H9 (cell line): Measurements from ENCODE around the gene TTLL3. TPM values are rescaled to one million over a fixed set of nuclear protein-coding genes. Genes with fewer than 3 reads are reported as not detected.

Experiments used
- DNase-seq: peaks from one replicate; pipeline ENCODE4 v3.0.0-alpha.2; 2017
- H2AFZ ChIP-seq: one replicate; pipeline ENCODE4 v1.6.1; 2013; ENCODE audit warnings: mild to moderate bottlenecking, low read length, control low read depth, moderate library complexity
- H2AK5ac ChIP-seq: 2 replicates; pipeline ENCODE4 v1.6.1; 2013; ENCODE audit warnings: low read length, control low read depth, mixed read lengths; ENCODE audit not compliant: insufficient read length
- H2BK120ac ChIP-seq: one replicate; pipeline ENCODE4 v1.6.1; 2013; ENCODE audit warnings: low read depth, mild to moderate bottlenecking, low read length, control low read depth, inconsistent platforms; ENCODE audit not compliant: poor library complexity, severe bottlenecking
- H2BK12ac ChIP-seq: 2 replicates; pipeline ENCODE4 v1.6.1; 2013; ENCODE audit warnings: low read length, control low read depth, mixed read lengths, low read depth; ENCODE audit not compliant: insufficient read length
- H2BK15ac ChIP-seq: 2 replicates; pipeline ENCODE4 v1.6.1; 2013; ENCODE audit warnings: low read depth, low read length, control low read depth
- H2BK20ac ChIP-seq: one replicate; pipeline ENCODE4 v1.6.1; 2013; ENCODE audit warnings: low read depth, mild to moderate bottlenecking, low read length, control low read depth, inconsistent platforms; ENCODE audit not compliant: poor library complexity, severe bottlenecking
- H2BK5ac ChIP-seq: 2 replicates; pipeline ENCODE4 v1.6.1; 2013; ENCODE audit warnings: low read length, control low read depth, mixed read lengths; ENCODE audit not compliant: insufficient read length
- H3K14ac ChIP-seq: 2 replicates; pipeline ENCODE4 v1.6.1; 2013; ENCODE audit warnings: low read length, control low read depth; ENCODE audit not compliant: insufficient read depth
- H3K18ac ChIP-seq: 2 replicates; pipeline ENCODE4 v1.6.1; 2013; ENCODE audit warnings: low read depth, mild to moderate bottlenecking, mixed read lengths, low read length, control low read depth; ENCODE audit not compliant: insufficient read length
- H3K23ac ChIP-seq: 2 replicates; pipeline ENCODE4 v1.6.1; 2013; ENCODE audit warnings: low read length, control low read depth, mixed read lengths, low read depth; ENCODE audit not compliant: insufficient read length
- H3K23me2 ChIP-seq: 2 replicates; pipeline ENCODE4 v1.6.1; 2013; ENCODE audit warnings: low read depth, mild to moderate bottlenecking, mixed read lengths, low read length, control low read depth; ENCODE audit not compliant: insufficient read length, poor library complexity, severe bottlenecking
- H3K27ac ChIP-seq: 2 replicates; pipeline ENCODE4 v1.5.1; 2013; ENCODE audit warnings: low read length, control low read depth, mixed read lengths, low read depth; ENCODE audit not compliant: insufficient read length
- H3K27me3 ChIP-seq: 2 replicates; pipeline ENCODE4 v1.6.1; 2013; ENCODE audit warnings: low read length, control low read depth, inconsistent platforms; ENCODE audit not compliant: insufficient read depth
- H3K4ac ChIP-seq: 2 replicates; pipeline ENCODE4 v1.6.1; 2013; ENCODE audit warnings: low read depth, mild to moderate bottlenecking, control low read depth, inconsistent platforms, low read length, moderate library complexity
- H3K4me1 ChIP-seq: 2 replicates; pipeline ENCODE4 v1.6.1; 2013; ENCODE audit warnings: low read length, control low read depth, inconsistent platforms; ENCODE audit not compliant: insufficient read depth
- H3K4me2 ChIP-seq: 2 replicates; pipeline ENCODE4 v1.6.1; 2013; ENCODE audit warnings: low read length, control low read depth, mixed read lengths; ENCODE audit not compliant: insufficient read length, insufficient read depth
- H3K56ac ChIP-seq: 2 replicates; pipeline ENCODE4 v1.6.1; 2013; ENCODE audit warnings: low read depth, mild to moderate bottlenecking, mixed read lengths, low read length, control low read depth; ENCODE audit not compliant: insufficient read length
- H3K79me1 ChIP-seq: 2 replicates; pipeline ENCODE4 v1.6.1; 2013; ENCODE audit warnings: low read depth, mild to moderate bottlenecking, moderate library complexity, low read length, control low read depth, inconsistent platforms; ENCODE audit not compliant: insufficient read depth, poor library complexity, severe bottlenecking
- H3K79me2 ChIP-seq: 2 replicates; pipeline ENCODE4 v1.6.1; 2013; ENCODE audit warnings: low read length, control low read depth, inconsistent platforms; ENCODE audit not compliant: insufficient read depth
- H3K9ac ChIP-seq: 2 replicates; pipeline ENCODE4 v1.6.1; 2013; ENCODE audit warnings: low read length, control low read depth, mixed read lengths; ENCODE audit not compliant: insufficient read length; ENCODE audit errors: extremely low read depth
- H3K9me3 ChIP-seq: one replicate; pipeline ENCODE4 v1.6.1; 2013; ENCODE audit warnings: low read depth, low read length, inconsistent platforms; ENCODE audit not compliant: control insufficient read depth
- H3T11ph ChIP-seq: one replicate; pipeline ENCODE4 v1.6.1; 2013; ENCODE audit warnings: mild to moderate bottlenecking, low read length, control low read depth, inconsistent platforms
- H4K20me1 ChIP-seq: one replicate; pipeline ENCODE4 v1.6.1; 2013; ENCODE audit not compliant: control insufficient read depth, insufficient read length, insufficient read depth
- H4K5ac ChIP-seq: 2 replicates; pipeline ENCODE4 v1.6.1; 2013; ENCODE audit warnings: low read depth, mild to moderate bottlenecking, mixed read lengths, low read length, control low read depth; ENCODE audit not compliant: insufficient read length
- H4K8ac ChIP-seq: replicated peaks from 2 replicates; pipeline ENCODE4 v1.6.1; 2013; ENCODE audit warnings: low read length, control low read depth, mixed read lengths, low read depth; ENCODE audit not compliant: insufficient read length
- H4K91ac ChIP-seq: 2 replicates; pipeline ENCODE4 v1.6.1; 2013; ENCODE audit warnings: low read depth, mild to moderate bottlenecking, moderate library complexity, mixed read lengths, low read length, control low read depth; ENCODE audit not compliant: insufficient read length
- H3K27ac Mint-ChIP-seq, 3 experiments: 2 replicates in 2 of 3; 3 replicates in 1 of 3; pipeline ENCODE4 v1.8.0; 2020 to 2021; ENCODE audit warnings: mixed read lengths in 3 of 3, mild to moderate bottlenecking in 1 of 3, moderate library complexity in 1 of 3
- H3K27me3 Mint-ChIP-seq: 2 replicates; pipeline ENCODE4 v1.8.0; 2021; ENCODE audit warnings: low read depth, mild to moderate bottlenecking, moderate library complexity, mixed read lengths
- H3K36me3 Mint-ChIP-seq, 3 experiments: 2 replicates in 2 of 3; 3 replicates in 1 of 3; pipeline ENCODE4 v1.8.0; 2020 to 2021; ENCODE audit warnings: low read depth in 3 of 3, mixed read lengths in 3 of 3; ENCODE audit not compliant: insufficient read depth in 1 of 3
- H3K4me1 Mint-ChIP-seq, 2 experiments: 2 replicates each; pipeline ENCODE4 v1.8.0; 2020; ENCODE audit warnings: mixed read lengths in 2 of 2
- H3K4me3 Mint-ChIP-seq, 2 experiments: 2 replicates in 1 of 2; 3 replicates in 1 of 2; pipeline ENCODE4 v1.8.0; 2020 to 2021; ENCODE audit warnings: mild to moderate bottlenecking in 2 of 2, mixed read lengths in 2 of 2, moderate library complexity in 1 of 2
- H3K9me3 Mint-ChIP-seq, 2 experiments: 2 replicates in 1 of 2; 3 replicates in 1 of 2; pipeline ENCODE4 v1.8.0; 2020; ENCODE audit warnings: mild to moderate bottlenecking in 2 of 2, mixed read lengths in 2 of 2, moderate library complexity in 1 of 2
- CTCF ChIP-seq: fragments of 200-600 bp; sonication (generic); conservative IDR thresholded peaks from 3 replicates; pipeline ENCODE4 v1.8.0; 2021; ENCODE audit warnings: antibody characterized with exemption, mild to moderate bottlenecking
- WGBS: extraction: QIAGEN DNeasy Blood & Tissue Kit; methylation state at CpG from one replicate; pipeline ENCODE4 v1.1.7; 2013; ENCODE audit warnings: missing lambda C conversion rate, low lambda C conversion rate, mixed read lengths; ENCODE audit not compliant: insufficient read length; ENCODE audit errors: extremely low coverage; 5-methylcytosine and 5-hydroxymethylcytosine counted together
- total RNA-seq: library from RNA; stranded (reverse); gene quantifications from 2 replicates; pipeline ENCODE4 v1.2.1, GENCODE V29; 2021

Gene TTLL3
- total RNA-seq, 1 experiment from 2014 or later: 14.4 TPM

- Histone ChIP-seq H3K4me1 (no peaks in the 10 kb centered on the region), H3K4me2 (no peak overlapping the region), H3K9ac (no peak overlapping the region), H2BK20ac (no peak overlapping the region), H3K23me2 (peaks cover 4% of the 10 kb centered on the region), H3K9me3 (no peaks in the 10 kb centered on the region), H2AK5ac (no peak overlapping the region), H2AFZ (no peak overlapping the region), H4K5ac (no peak overlapping the region), H4K91ac (no peak overlapping the region), H3K27ac (no peak overlapping the region), H4K20me1 (no peaks in the 10 kb centered on the region), H2BK12ac (no peak overlapping the region), H3K79me2 (no peaks in the 10 kb centered on the region), H4K8ac (no peak overlapping the region), H3K14ac (no peak overlapping the region), H3K56ac (no peak overlapping the region), H2BK5ac (no peak overlapping the region), H2BK15ac (no peak overlapping the region), H3K27me3 (no peaks in the 10 kb centered on the region), H3T11ph (no peak overlapping the region), H3K4ac (no peak overlapping the region), H2BK120ac (no peak overlapping the region), H3K18ac (no peak overlapping the region), H3K79me1 (no peaks in the 10 kb centered on the region), H3K23ac (no peak overlapping the region)
- no peaks in the 10 kb centered on the region for H3K9me3 Mint-ChIP-seq
- WGBS: no CpG with 5 or more reads among the region's 12 CpGs
- no peak overlapping the region for H3K27ac Mint-ChIP-seq
- no peak for DNase-seq
- peaks cover 26% of the 10 kb centered on the region for H3K27me3 Mint-ChIP-seq
- peaks cover under 1 to 4% of the 10 kb centered on the region in 2 experiments for H3K4me1 Mint-ChIP-seq
- TF ChIP-seq CTCF: no peak
- H3K36me3 Mint-ChIP-seq: no peaks in the 10 kb centered on the region
- H3K4me3 Mint-ChIP-seq: no peak overlapping the region
Observed at GRCh38 chr3:9867106-9867505, 57.0 kb downstream of the TTLL3 start.
